DMS 273 treated with DMSO at 0.1 percent for 48 hours (cell line): ENCODE data around the gene COMT.

Experiments used
- DNase-seq: peaks from one replicate; lab custom pipeline; 2025; lab: John Stamatoyannopoulos, UW

Gene COMT

GRCh38 chr22:19982991-19983578 is 41.5 kb downstream of the COMT start:
- no peak for DNase-seq

GRCh38 chr22:19983741-19984140 is 42.2 kb downstream of the COMT start:
- no peak for DNase-seq

GRCh38 chr22:19984201-19984753 is 42.7 kb downstream of the COMT start:
- DNase-seq: no peak

- no peak for DNase-seq
Measured at GRCh38 chr22:19984851-19985811, 43.6 kb downstream of the COMT start.

- DNase-seq: no peak
Measured at GRCh38 chr22:19986011-19986409, 44.4 kb downstream of the COMT start.

GRCh38 chr22:19986410-19987341 is 45.1 kb downstream of the COMT start:
- no peak for DNase-seq

- DNase-seq: no peak
Measured at GRCh38 chr22:19987394-19988306, 46.1 kb downstream of the COMT start.

- DNase-seq: no peak
Measured at GRCh38 chr22:19988331-19988808, 46.8 kb downstream of the COMT start.

- DNase-seq: no peak
Measured at GRCh38 chr22:19988965-19989724, 47.6 kb downstream of the COMT start.

GRCh38 chr22:19989725-19990067 is 48.1 kb downstream of the COMT start:
- no peak for DNase-seq

GRCh38 chr22:19990188-19990587 is 48.6 kb downstream of the COMT start:
- DNase-seq: no peak

GRCh38 chr22:19990609-19991394 is 49.2 kb downstream of the COMT start:
- DNase-seq: no peak

- DNase-seq: no peak
Measured at GRCh38 chr22:19991395-19991644, 49.7 kb downstream of the COMT start.

GRCh38 chr22:19991645-19992451 is 50.3 kb downstream of the COMT start:
- DNase-seq: no peak

- DNase-seq: no peak
Measured at GRCh38 chr22:19992481-19992911, 50.9 kb downstream of the COMT start.

GRCh38 chr22:19992921-19993355 is 51.4 kb downstream of the COMT start:
- DNase-seq: no peak

- DNase-seq: no peak
Measured at GRCh38 chr22:19993926-19994325, 52.4 kb downstream of the COMT start.

GRCh38 chr22:19994851-19995610 is 53.5 kb downstream of the COMT start:
- no peak for DNase-seq
